HG03565 (cell line): ENCODE data around the gene ZACN.
"Not testable (repeated sequence)": the region's sequence is repeated elsewhere in the genome, so short reads cannot be mapped to it uniquely, and the experiment has no call there.

Experiments
- ATAC-seq: cut with Tn5 transposase; IDR thresholded peaks from one replicate; pipeline ENCODE4 v1.9.1; 2021; ENCODE audit warnings: mild to moderate bottlenecking, moderate library complexity; ENCODE audit not compliant: unreplicated experiment

ZACN gene

DNA sequence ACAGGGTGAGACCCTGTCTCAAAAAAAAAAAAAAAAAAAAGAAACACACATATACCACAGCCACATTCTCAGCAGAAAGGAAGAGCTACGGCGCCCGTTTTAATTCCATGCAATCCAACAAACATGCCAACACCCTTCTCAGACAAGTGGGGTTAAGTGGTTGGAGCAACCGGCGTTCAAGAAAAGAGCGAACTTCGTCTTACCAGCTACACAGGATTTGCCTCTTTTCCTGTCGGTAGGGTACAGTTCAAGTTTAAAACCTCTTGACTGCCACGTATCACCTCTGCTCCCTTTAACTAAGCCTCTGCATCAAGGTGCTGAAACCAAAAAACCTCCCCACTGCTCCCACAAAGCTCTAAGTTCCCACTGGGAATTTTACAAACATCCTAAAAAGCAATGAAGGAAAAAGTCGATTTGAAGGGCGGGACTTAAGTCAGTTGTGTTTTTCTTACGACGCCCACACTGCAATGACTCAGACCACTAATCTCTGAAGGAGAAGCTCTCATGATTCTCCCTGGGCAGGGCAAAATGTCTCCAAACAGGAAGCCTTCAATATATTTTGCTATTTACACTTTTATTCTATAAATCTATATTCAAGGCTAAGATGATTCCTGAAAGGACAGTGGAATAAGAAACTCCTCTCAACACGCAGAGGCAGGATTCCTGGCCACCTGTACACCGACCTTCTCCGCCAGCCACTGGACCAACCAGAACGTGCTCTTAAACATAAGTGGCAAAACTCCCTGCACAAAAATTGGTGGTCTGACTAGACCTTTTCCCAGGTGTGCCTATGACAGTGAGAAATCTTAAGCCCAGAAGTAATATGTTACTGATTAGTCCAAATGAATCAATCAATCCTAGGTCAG is 25.5 kb upstream of the ZACN start:
- no peak for ATAC-seq

DNA sequence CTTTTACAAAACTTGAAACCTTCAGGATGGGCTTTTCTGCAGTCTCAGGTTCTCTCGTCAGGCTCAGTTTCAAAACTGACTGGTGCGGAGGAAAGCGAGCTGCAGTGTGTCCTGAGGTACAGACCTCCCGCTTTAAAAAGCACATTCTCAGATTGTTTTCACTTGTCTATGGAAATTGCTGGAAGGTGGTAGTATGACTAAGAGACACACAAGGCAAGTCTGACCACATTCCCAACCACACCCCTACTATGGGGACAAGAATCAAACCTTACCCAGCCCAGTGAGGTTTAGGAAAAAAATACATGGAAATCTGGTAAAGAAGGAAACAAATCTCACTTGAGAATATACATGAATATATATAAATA is 24.9 kb upstream of the ZACN start:
- no peak for ATAC-seq

DNA sequence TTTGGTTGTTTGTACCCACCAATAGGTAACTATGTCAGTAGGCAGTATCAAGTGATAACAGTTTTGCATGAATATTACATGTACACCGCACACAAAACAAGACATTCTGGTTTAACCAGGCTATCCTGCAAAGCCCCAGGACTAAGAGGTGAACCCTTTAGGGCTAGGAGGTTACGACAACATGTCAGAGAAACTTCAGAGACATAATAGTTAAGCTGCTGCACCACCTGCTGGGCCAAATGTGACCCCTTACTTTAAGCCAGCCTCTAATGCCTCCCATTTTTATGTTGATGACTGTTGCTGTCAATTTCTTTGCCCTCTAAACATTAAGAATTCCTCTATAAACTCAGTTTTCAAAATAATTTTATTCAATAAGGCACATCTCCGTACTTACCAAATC is 22.1 kb upstream of the ZACN start:
- no peak for ATAC-seq

DNA sequence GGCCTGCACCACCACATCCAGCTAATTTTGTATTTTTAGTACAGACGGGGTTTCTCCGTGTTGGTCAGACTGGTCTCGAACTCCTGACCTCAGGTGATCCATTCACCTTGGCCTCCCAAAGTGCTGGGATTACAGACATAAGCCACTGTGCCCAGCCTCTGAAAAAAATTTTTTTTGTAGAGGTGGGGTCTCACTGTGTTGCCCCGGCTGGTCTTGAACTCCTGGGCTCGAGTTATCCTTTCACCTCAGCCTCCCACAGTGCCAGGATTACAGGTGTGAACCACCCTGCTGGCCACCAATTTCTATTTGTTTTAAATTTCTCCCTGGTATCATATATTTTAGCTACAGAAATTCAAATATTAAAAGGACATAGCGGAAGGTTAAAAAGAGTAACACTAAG is 20.7 kb upstream of the ZACN start:
- ATAC-seq: not testable (repeated sequence)

DNA sequence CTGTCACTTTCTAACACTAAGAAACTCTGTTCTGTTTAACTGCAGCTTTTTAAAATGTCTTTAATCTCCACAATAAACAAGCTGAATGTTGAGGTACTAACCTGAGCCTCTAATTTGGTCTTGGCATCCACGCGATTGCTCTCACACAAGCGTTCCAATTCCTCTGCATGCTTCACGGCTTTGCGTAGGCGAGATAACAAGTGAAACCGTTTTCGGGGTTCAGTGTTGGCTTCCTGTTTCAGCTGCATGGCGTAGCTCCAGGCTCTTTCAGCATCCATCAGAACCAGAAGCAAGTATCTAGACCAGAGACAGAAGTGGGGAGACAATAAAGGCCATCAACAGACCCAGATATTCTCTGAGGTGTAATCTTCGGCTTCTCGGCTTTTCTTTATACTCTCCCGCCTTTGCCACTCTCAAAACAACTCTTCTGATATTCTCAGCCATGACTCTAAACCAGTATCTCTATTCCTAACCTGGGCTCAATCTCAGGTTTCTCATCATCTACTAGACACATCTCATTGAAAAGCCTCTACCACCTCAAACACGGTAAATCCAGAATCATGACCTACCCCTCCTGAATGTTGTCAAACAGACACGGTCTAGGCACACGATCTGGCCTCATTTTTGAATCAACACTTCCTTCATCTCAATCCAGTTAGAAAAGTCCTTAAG is 15.0 kb upstream of the ZACN start:
- peak; percentile 60 for ATAC-seq

DNA sequence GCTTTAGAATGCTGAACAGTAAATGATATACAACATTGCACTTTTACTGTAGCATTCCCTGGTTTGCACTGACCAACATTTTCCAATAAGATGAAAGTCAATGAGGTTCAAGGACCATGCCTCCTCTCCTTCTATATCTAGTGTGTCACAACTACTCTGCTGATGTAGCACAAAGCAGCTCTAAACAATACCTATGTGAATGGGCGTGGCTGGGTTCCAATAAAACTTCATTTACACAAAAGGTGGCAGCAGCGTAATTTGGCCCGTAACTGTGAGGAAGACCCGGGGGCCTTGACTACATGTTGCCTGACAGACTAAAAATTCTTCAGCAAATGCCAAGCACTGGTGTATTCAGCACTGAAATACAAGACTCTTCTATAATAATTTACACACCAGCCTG is 13.2 kb upstream of the ZACN start:
- no peak for ATAC-seq

DNA sequence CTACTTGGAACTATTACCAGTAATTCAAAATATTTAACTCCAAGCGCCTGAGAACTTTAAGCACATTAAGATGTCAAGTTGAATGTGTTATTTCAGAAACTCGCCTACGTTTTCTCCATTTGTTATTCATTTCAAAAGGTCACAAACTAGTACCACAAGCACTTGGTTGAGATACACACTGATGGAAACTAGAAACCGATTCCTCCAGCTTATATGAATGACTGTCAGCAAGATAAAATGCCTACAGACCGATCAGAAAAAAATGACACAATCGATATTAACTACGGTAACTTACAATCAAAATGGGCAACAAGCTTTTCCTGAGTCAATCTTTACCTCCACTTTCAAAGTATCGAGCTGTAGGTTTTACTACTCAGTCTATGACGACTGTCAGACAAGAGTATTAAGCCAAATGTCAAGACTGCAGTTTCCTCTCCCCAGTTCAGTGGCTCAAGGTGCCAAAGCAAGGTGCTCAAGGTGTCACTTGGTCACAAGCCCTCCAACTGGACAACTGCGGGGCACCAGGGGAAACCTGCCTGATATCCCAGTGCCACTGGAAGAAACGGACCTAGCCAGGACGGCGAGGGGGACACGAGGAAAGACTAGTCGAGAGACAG is 7.3 kb upstream of the ZACN start:
- no peak for ATAC-seq

DNA sequence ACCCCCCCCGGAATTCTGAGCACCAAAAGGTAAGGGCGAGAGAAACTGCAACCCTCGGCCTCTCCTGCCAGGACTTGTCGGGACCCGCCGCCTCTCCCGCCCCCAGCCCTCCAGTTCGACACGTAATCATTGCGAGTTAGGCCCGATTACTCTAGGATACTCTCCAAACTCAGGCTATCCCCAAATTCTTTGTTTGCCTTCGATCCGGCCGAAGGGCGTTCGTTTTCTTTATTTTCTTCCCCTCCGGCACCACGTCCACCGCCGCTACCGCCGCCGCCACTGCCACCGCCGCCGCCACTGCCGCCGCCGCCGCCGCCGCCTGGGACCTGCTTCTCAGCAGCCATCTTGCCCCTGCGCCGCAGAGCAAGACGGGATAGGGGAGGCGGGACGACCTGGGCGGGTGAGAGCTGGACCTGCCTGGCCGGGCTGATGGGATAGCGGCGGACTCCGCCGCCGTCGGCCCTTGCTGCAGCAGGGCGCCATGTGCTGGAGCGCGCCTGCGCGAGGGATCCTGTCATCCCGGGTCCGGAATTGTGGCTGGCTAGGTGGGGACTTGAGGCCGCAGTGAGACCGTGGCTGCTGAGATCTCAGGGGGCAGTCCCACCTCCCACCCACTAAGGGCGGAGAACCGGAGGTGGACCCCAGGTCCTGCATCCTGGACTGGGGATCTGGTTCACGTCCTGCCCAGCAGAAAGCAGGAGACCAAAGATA is 6.7 kb upstream of the ZACN start, which contains the start of gene SRP68:
Gene SRP68 (minus strand): TSS at position 370 of the 711 bp plus-strand sequence. CDS start 26 bp downstream, at position 344.
- peak; percentile 63 for ATAC-seq

DNA sequence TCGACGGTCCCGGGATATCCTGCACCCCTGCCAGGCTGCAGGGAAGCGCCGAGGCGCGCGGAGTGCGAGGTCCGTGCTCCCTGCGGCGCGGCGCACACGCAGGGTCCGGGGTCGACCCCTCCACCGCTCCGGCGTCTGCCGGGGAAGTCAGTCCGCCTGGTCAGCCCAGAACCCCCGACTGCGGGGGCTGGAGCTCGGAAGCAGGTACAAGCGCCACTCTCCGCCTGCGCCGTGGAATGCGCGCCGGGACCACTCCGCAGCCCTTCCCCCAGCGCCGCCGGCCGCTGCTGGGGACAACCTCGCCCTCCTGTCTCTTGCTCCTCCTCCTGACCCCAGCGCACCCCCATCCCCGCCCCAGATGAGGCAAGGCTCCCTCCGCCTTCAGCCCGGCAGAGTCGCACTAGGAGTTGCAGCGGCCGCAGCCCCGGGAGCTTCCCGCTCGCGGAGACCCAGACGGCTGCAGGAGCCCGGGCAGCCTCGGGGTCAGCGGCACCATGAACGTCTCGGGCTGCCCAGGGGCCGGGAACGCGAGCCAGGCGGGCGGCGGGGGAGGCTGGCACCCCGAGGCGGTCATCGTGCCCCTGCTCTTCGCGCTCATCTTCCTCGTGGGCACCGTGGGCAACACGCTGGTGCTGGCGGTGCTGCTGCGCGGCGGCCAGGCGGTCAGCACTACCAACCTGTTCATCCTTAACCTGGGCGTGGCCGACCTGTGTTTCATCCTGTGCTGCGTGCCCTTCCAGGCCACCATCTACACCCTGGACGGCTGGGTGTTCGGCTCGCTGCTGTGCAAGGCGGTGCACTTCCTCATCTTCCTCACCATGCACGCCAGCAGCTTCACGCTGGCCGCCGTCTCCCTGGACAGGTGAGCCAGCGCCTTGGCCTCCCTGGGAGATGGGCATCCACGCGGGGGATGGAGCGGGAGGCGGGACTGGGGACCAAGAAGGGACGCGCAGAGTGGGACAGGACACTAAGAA is 4.3 kb upstream of the ZACN start, which contains the start of gene GALR2:
Gene GALR2 (plus strand): TSS at position 392 of the 974 bp plus-strand sequence. CDS start 103 bp downstream, at position 495.
- ATAC-seq: no peak

DNA sequence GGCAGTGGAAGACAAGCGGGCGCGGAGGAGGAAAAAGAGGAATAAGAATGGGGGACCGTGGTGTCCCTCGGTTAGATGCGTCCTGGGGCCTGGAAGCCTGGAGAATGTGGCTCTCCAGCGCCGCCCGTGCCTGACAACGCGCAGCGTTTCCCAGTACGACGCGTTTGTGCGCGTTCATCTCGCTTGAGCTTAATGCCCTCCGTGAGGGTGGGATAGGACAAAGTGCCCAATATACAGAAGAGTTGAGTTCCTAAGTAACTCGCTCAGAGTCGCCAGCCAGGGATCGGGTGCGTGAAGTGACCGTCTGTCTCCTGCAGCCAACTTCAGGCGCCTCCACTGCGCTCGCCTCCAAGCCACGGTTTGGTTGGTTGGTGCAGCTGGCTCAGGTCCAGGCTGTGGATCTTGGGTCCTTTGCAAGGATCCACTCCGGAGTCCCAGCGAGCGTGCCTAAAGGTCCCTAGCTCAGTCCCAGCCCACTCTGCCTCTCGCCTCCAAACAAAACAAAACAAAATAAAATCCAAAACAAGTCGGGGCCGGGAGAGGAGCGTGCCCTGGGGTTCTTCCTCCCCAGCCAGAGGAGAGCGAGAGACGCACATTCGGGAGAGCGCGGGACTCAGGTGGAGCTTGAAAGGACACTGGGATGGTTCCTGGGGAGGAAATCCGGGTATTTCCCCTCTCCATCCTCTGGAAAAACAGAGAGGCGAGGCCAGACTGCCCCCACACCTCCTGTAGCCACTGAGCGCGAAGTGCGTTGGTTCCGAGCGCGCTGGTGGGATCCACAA is 3.4 kb upstream of the ZACN start:
- no peak for ATAC-seq

DNA sequence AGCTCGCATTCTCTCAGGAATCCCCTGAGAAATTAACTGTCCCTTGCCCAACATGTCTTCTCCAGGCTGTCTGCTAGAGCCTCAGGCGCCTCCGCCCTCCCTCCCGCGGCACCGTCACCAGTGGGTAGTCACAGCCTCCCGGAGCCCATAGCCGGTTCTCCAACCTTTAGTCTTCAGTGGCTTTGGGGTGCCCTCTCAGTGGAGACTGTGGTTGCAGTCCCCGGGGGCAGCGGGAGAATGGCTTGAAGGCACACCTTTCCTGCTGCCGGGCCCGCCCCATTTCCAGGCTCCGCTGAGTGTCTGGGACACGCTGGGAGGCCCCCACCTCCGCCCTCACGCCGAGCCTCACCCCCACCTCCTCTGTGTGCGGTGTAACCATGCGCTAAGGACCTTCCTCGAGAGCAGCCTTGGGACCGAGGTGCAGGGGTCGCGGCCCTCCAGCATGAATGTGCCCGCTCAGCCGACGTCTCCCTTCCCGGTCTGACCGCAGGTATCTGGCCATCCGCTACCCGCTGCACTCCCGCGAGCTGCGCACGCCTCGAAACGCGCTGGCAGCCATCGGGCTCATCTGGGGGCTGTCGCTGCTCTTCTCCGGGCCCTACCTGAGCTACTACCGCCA is 2.7 kb upstream of the ZACN start:
- ATAC-seq: no peak

DNA sequence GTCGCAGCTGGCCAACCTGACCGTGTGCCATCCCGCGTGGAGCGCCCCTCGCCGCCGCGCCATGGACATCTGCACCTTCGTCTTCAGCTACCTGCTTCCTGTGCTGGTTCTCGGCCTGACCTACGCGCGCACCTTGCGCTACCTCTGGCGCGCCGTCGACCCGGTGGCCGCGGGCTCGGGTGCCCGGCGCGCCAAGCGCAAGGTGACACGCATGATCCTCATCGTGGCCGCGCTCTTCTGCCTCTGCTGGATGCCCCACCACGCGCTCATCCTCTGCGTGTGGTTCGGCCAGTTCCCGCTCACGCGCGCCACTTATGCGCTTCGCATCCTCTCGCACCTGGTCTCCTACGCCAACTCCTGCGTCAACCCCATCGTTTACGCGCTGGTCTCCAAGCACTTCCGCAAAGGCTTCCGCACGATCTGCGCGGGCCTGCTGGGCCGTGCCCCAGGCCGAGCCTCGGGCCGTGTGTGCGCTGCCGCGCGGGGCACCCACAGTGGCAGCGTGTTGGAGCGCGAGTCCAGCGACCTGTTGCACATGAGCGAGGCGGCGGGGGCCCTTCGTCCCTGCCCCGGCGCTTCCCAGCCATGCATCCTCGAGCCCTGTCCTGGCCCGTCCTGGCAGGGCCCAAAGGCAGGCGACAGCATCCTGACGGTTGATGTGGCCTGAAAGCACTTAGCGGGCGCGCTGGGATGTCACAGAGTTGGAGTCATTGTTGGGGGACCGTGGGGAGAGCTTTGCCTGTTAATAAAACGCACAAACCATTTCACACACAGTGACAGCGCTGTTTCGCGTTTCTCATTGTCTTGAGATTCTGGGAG is 2.0 kb upstream of the ZACN start:
- no peak for ATAC-seq

DNA sequence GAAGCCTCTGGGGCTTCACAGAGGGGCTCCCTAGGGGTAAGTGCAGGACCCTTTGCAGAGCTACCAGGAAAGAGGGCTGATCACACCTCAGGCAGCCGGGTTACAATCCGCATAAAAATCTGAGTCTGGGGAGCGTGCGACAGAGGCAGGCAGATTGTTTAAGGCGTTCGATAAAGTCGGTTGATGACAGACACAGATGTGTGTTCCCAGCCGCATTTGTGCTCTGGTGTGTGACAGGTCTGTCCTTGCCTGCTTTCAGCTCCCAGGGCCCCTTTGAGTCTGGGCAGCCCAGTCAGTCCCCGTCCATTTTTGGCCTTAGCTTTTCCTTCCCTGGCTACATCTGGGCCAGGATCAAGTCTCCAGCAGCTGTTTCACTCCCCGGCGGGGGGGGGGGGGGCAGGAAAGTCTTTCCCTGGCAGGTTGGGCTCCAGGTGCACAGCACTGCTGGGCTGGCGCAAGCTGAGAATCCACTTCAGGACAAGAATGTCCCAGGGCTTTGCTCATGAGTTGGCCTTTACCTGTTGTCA is 1.3 kb upstream of the ZACN start:
- ATAC-seq: no peak

DNA sequence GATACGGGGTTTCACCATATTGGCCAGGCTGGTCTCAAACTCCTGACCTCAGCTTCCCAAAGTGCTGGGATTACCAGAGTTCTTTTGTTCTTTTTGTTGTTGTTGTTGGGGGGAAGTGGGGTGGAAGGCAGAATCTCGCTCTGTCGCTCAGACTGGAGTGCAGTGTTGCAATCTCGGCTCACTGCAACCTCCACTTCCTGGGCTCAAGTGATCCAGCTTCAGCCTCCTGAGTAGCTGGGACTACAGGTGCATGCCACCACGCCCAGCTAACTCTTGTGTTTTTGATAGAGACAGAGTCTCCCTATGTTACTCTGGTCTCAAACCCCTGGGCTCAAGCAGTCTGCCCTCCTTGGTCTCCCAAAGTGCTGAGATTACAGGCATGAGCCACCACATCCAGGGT is 612 bp upstream of the ZACN start:
- ATAC-seq: not testable (repeated sequence)

DNA sequence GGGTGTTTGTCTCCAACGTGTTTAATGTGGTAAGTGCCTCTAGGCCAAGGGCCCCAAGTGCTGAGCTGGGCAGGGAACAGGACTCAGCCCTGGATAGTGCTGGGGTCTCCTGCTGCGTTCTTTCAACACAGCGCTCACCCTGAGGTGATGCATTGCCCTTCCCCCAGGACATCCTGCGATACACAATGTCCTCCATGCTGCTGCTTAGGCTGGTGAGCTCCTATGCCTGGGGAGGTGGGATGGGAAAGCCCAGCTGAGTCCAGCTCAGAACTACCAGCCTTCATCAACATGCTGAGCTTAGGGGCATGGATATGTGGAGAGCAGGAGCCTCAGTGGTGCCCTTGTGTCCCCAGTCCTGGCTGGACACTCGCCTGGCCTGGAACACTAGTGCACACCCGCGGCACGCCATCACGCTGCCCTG is 563 bp downstream of the ZACN start:
- ATAC-seq: no peak

DNA sequence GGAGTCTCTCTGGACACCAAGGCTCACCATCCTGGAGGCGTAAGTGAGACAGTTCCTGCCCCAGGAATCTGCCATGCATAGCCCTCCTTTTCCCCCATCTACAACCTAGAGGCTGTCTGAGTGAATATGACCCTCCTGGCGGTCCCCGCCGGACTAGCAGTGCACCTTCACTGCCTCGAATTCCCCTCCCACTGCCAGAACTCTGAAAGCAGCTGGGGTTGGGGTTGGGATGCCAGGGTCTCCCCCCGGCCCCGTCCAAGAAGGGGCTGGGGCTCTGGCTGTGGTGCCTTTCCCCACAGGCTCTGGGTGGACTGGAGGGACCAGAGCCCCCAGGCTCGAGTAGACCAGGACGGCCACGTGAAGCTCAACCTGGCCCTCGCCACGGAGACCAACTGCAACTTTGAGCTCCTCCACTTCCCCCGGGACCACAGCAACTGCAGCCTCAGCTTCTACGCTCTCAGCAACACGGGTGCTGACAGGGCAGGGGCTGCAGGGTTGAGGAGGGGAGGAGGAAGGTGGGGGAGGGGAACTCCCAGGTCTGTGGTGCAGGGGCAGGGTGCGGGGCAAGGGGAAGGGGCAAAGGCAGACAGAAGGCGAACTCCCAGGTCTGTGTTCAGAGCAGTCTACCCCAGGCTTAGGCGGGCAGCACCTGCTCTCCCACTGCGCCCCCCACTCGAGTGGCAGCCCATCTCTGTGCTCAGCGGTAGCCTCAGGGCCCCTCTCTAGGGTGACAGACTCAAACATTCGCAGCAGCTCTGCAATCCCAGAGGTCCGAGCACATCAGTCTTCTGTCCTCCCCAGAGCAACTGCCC is 1.2 kb downstream of the ZACN start:
- ATAC-seq: no peak

DNA sequence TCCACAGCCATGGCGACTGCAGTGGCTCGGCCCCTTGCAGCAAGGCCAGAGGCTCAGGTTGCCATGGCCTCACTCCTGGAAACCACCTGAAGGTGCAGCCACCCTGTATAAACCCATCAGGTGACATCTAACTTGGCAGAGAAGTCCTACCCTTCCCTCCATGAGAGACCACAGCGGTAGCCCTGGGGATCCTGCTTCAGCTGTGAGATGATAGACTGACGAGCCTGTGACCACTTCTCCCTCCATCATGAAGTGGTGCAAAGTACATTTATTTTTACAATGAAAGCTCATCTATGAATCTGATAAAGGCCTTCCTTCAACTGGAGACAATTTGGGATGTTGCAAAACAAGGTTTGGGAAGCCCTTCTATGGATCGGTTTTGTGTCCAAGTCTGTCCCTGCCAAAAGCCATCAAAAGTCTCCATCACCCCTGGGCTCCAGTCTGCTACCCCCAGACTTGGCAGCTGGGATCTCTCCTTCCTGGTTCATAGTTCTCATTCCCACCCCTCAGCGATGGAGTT is 1.8 kb downstream of the ZACN start:
- ATAC-seq: no peak
